HEK293 (cell line): ENCODE results near the gene CDK4.

Experiments used
- BCL11A ChIP-seq: fragments of 450-650 bp; formaldehyde crosslinking; IDR thresholded peaks from 2 replicates; pipeline ENCODE4 v1.5.1; 2016; ENCODE audit warnings: low read depth, missing biosample characterization, missing genetic modification characterization
- GLI4 ChIP-seq: fragments of 450-650 bp; formaldehyde crosslinking; IDR thresholded peaks from 2 replicates; pipeline ENCODE4 v1.5.1; 2016; ENCODE audit warnings: missing biosample characterization, missing genetic modification characterization
- HOXC10 ChIP-seq: sonication (generic); formaldehyde crosslinking; IDR thresholded peaks from 2 replicates; pipeline ENCODE4 v1.8.1; 2023; ENCODE audit warnings: mild to moderate bottlenecking, missing genetic modification reagents
- OSR2 ChIP-seq: fragments of 450-650 bp; formaldehyde crosslinking; IDR thresholded peaks from 2 replicates; pipeline ENCODE4 v1.5.1; 2016; ENCODE audit warnings: missing biosample characterization, missing genetic modification characterization
- PRDM2 ChIP-seq: fragments of 450-650 bp; formaldehyde crosslinking; IDR thresholded peaks from 2 replicates; pipeline ENCODE4 v1.5.1; 2016; ENCODE audit warnings: missing biosample characterization, missing genetic modification characterization, borderline replicate concordance
- SALL2 ChIP-seq: fragments of 450-650 bp; formaldehyde crosslinking; IDR thresholded peaks from 2 replicates; pipeline ENCODE4 v1.5.0; 2017; ENCODE audit warnings: missing biosample characterization, mild to moderate bottlenecking, missing genetic modification characterization, borderline replicate concordance
- SCRT1 ChIP-seq: fragments of 450-650 bp; formaldehyde crosslinking; IDR thresholded peaks from 2 replicates; pipeline ENCODE4 v1.5.1; 2016; ENCODE audit warnings: missing biosample characterization, missing genetic modification characterization, borderline replicate concordance
- SETDB1 ChIP-seq: IDR thresholded peaks from one replicate; pipeline ENCODE4 v1.6.1; 2017; ENCODE audit warnings: mild to moderate bottlenecking, low read length, moderate library complexity, mixed read lengths; ENCODE audit not compliant: insufficient read length
- SP2 ChIP-seq: fragments of 450-650 bp; formaldehyde crosslinking; IDR thresholded peaks from 2 replicates; pipeline ENCODE4 v1.5.1; 2016; ENCODE audit warnings: missing biosample characterization, missing genetic modification characterization
- SP3 ChIP-seq: fragments of 450-650 bp; formaldehyde crosslinking; IDR thresholded peaks from 2 replicates; pipeline ENCODE4 v1.5.1; 2016; ENCODE audit warnings: missing biosample characterization, missing genetic modification characterization
- SP7 ChIP-seq: fragments of 450-650 bp; formaldehyde crosslinking; IDR thresholded peaks from 2 replicates; pipeline ENCODE4 v1.5.1; 2016; ENCODE audit warnings: missing biosample characterization, missing genetic modification characterization
- TSHZ1 ChIP-seq: fragments of 450-650 bp; formaldehyde crosslinking; IDR thresholded peaks from 2 replicates; pipeline ENCODE4 v1.5.1; 2016; ENCODE audit warnings: missing biosample characterization, missing genetic modification characterization, borderline replicate concordance
- ZBTB17 ChIP-seq: fragments of 450-650 bp; formaldehyde crosslinking; IDR thresholded peaks from 2 replicates; pipeline ENCODE4 v1.5.1; 2016; ENCODE audit warnings: missing biosample characterization, missing genetic modification characterization
- ZBTB7A ChIP-seq: fragments of 450-650 bp; formaldehyde crosslinking; IDR thresholded peaks from 2 replicates; pipeline ENCODE4 v1.5.1; 2016; ENCODE audit warnings: low read depth, missing biosample characterization, missing genetic modification characterization
- ZEB2 ChIP-seq: fragments of 450-650 bp; formaldehyde crosslinking; IDR thresholded peaks from 2 replicates; pipeline ENCODE4 v1.5.1; 2016; ENCODE audit warnings: missing biosample characterization, missing genetic modification characterization
- ZFP3 ChIP-seq: fragments of 450-650 bp; formaldehyde crosslinking; IDR thresholded peaks from 2 replicates; pipeline ENCODE4 v1.5.1; 2016; ENCODE audit warnings: low read depth, missing biosample characterization, missing genetic modification characterization
- ZNF114 ChIP-seq: fragments of 450-650 bp; formaldehyde crosslinking; IDR thresholded peaks from 2 replicates; pipeline ENCODE4 v1.5.0; 2017; ENCODE audit warnings: missing biosample characterization, missing genetic modification characterization
- ZNF26 ChIP-seq: fragments of 450-650 bp; formaldehyde crosslinking; IDR thresholded peaks from 2 replicates; pipeline ENCODE4 v1.5.1; 2016; ENCODE audit warnings: missing biosample characterization, missing genetic modification characterization
- ZNF292 ChIP-seq: fragments of 450-650 bp; formaldehyde crosslinking; IDR thresholded peaks from 2 replicates; pipeline ENCODE4 v1.5.1; 2016; ENCODE audit warnings: low read depth, missing biosample characterization, missing genetic modification characterization, borderline replicate concordance
- ZNF37A ChIP-seq: fragments of 450-650 bp; IDR thresholded peaks from 2 replicates; pipeline ENCODE4 v1.5.1; 2018; ENCODE audit warnings: missing biosample characterization, missing genetic modification characterization
- ZNF510 ChIP-seq: fragments of 450-650 bp; formaldehyde crosslinking; IDR thresholded peaks from 2 replicates; pipeline ENCODE4 v1.5.1; 2018; ENCODE audit warnings: mild to moderate bottlenecking, missing genetic modification characterization, missing biosample characterization; ENCODE audit not compliant: insufficient replicate concordance
- ZNF529 ChIP-seq: fragments of 450-650 bp; formaldehyde crosslinking; IDR thresholded peaks from 2 replicates; pipeline ENCODE4 v1.5.1; 2017; ENCODE audit warnings: missing genetic modification characterization, missing biosample characterization; ENCODE audit not compliant: insufficient replicate concordance
- ZNF530 ChIP-seq: fragments of 450-650 bp; formaldehyde crosslinking; IDR thresholded peaks from 2 replicates; pipeline ENCODE4 v1.5.1; 2016; ENCODE audit warnings: low read depth, missing biosample characterization, missing genetic modification characterization
- ZNF548 ChIP-seq: fragments of 450-650 bp; formaldehyde crosslinking; IDR thresholded peaks from 2 replicates; pipeline ENCODE4 v1.5.1; 2016; ENCODE audit warnings: missing biosample characterization, missing genetic modification characterization
- ZNF555 ChIP-seq: fragments of 450-650 bp; formaldehyde crosslinking; conservative IDR thresholded peaks from 2 replicates; pipeline ENCODE4 v1.5.1; 2017; ENCODE audit warnings: missing biosample characterization, mild to moderate bottlenecking, missing genetic modification characterization, inconsistent platforms
- ZNF596 ChIP-seq: fragments of 450-650 bp; IDR thresholded peaks from 2 replicates; pipeline ENCODE4 v1.5.0; 2018; ENCODE audit warnings: missing biosample characterization, mild to moderate bottlenecking, missing genetic modification characterization, moderate library complexity
- ZNF747 ChIP-seq: fragments of 450-650 bp; formaldehyde crosslinking; IDR thresholded peaks from 2 replicates; pipeline ENCODE4 v1.5.1; 2016; ENCODE audit warnings: missing biosample characterization, missing genetic modification characterization
- ZNF792 ChIP-seq: fragments of 450-650 bp; formaldehyde crosslinking; IDR thresholded peaks from 2 replicates; pipeline ENCODE4 v1.5.1; 2016; ENCODE audit warnings: missing biosample characterization, missing genetic modification characterization
- ZNF830 ChIP-seq: fragments of 450-650 bp; IDR thresholded peaks from 2 replicates; pipeline ENCODE4 v1.5.0; 2018; ENCODE audit warnings: missing biosample characterization, missing genetic modification characterization, low read depth, mild to moderate bottlenecking, moderate library complexity
- TF ChIP-seq, protein P1 (sequence below): fragments of 450-650 bp; formaldehyde crosslinking; IDR thresholded peaks from 2 replicates; pipeline ENCODE4 v1.5.1; 2016; ENCODE audit warnings: missing biosample characterization, missing genetic modification characterization

The CDK4 gene

GRCh38 chr12:57754411-57755193 lies 2.5 kb upstream of the CDK4 start, which contains the start of gene MARCHF9 (continued):
- TF ChIP-seq ZNF26 (tag by site-specific recombination) (no peak), SCRT1 (peak; percentile 91), GLI4 (tag by site-specific recombination) (no peak), ZNF510 (tag by site-specific recombination) (no peak), ZNF114 (tag by site-specific recombination) (no peak), ZNF37A (no peak), BCL11A (tag by site-specific recombination) (no peak), HOXC10 (CRISPR knock-in tag) (no peak), ZBTB7A (peak; percentile 79), ZNF548 (tag by site-specific recombination) (no peak), ZNF292 (tag by site-specific recombination) (no peak), ZBTB17 (tag by site-specific recombination) (peak; percentile 98), SP2 (tag by site-specific recombination) (peak; percentile 91), ZEB2 (tag by site-specific recombination) (peak; percentile 92), ZFP3 (tag by site-specific recombination) (no peak), ZNF747 (no peak), SP7 (tag by site-specific recombination) (peak; percentile 83), SETDB1 (no peak), SP3 (peak; percentile 96), OSR2 (tag by site-specific recombination) (no peak), ZNF792 (tag by site-specific recombination) (no peak), ZNF596 (tag by site-specific recombination) (no peak), SALL2 (no peak), ZNF529 (tag by site-specific recombination) (no peak), ZNF555 (no peak), ZNF830 (tag by site-specific recombination) (no peak), PRDM2 (tag by site-specific recombination) (no peak), ZNF530 (tag by site-specific recombination) (no peak), TSHZ1 (tag by site-specific recombination) (no peak)
- TF ChIP-seq, protein P1, sequence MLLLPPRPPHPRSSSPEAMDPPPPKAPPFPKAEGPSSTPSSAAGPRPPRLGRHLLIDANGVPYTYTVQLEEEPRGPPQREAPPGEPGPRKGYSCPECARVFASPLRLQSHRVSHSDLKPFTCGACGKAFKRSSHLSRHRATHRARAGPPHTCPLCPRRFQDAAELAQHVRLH (tag by site-specific recombination): 0 out of 2 replicates have a peak, but pooled peaks have one; percentile 58
